ENCODE results near the gene NTSR2. TPM values are rescaled to one million over a fixed set of nuclear protein-coding genes. Genes with fewer than 3 reads are reported as not detected.

Gene NTSR2
- total and polyA plus RNA-seq, 10 of the 15 experiments (the other 5 are each of a cell fraction or from before 2014, with no cell fraction given): not detected

- no peaks in the 10 kb centered on the region; the same call in 2 of the 3 replicates for H3K9me3 ChIP-seq (replicated peaks; ENCODE audit: control insufficient read depth, insufficient read depth, low read length)
- RAD21 ChIA-PET (ENCODE audit: unreplicated experiment): no interaction called here
- BruUV-seq (replicated peaks): no TSS peak
- SMC1A ChIA-PET (ENCODE audit: uncharacterized antibody, unreplicated experiment): no interaction called here
- H3K27me3 ChIP-seq (replicated peaks in 1 of 2; ENCODE audit: control insufficient read depth in 2 of 2, insufficient read depth in 2 of 2, low read length in 1 of 2): no peaks in the 10 kb centered on the region; a peak in 2 of 4 replicates
- no peak overlapping the region for H3K4me3 ChIP-seq
- 34% methylated on average over 16 of the region's 16 CpGs for WGBS (ENCODE audit: insufficient coverage, insufficient replicate concordance, low lambda C conversion rate, missing lambda C conversion rate)
- in situ Hi-C loops (cut with MboI): no loop called here
- intact Hi-C loops (cut with micrococcal nuclease; ENCODE audit: unreplicated experiment): no loop called here
- no peak overlapping the region for H2AFZ ChIP-seq (ENCODE audit: control insufficient read depth, low read depth, low read length)
- CTCF ChIA-PET: no interaction called here
- H3K9ac ChIP-seq (ENCODE audit: control insufficient read depth, insufficient read depth, low read length): no peak overlapping the region
- no peaks in the 10 kb centered on the region for H3K4me1 ChIP-seq (ENCODE audit: control insufficient read depth, insufficient read depth, low read length)
- H3K4me2 ChIP-seq (ENCODE audit: control insufficient read depth, insufficient read depth): no peak overlapping the region
- no peaks in the 10 kb centered on the region for H4K20me1 ChIP-seq (ENCODE audit: control insufficient read depth, insufficient read depth)
- H3K27ac ChIP-seq (ENCODE audit: control insufficient read depth, insufficient read depth): no peak overlapping the region
- no peak for FAIRE-seq
- no peak for DNase-seq (ENCODE audit: low read depth, low spot score)
- ATAC-seq: no peak
- TF ChIP-seq IKZF2 (IDR thresholded peaks at IDR 0.05) (no peak), SP1 (IDR thresholded peaks at IDR 0.05; ENCODE audit: low read depth, low read length) (no peak), FOXK2 (IDR thresholded peaks at IDR 0.05) (no peak), ESRRA (IDR thresholded peaks at IDR 0.05; ENCODE audit: low read length) (no peak), SREBF2 (IDR thresholded peaks at IDR 0.05; ENCODE audit: low read length) (no peak), SMAD1 (IDR thresholded peaks at IDR 0.05; ENCODE audit: low read depth, partially characterized antibody) (no peak), TARDBP (IDR thresholded peaks at IDR 0.05; ENCODE audit: borderline replicate concordance) (no peak), NFIC (IDR thresholded peaks at IDR 0.05; ENCODE audit: low read depth, low read length) (no peak), DPF2 (IDR thresholded peaks at IDR 0.05) (no peak), ZBTB11 (CRISPR knock-in tag; IDR thresholded peaks at IDR 0.05) (no peak), NBN (IDR thresholded peaks at IDR 0.05) (no peak), SIX5 (IDR thresholded peaks at IDR 0.05; ENCODE audit: low read depth, low read length, severe bottlenecking) (no peak), JUNB (IDR thresholded peaks at IDR 0.05) (no peak), SRF (IDR thresholded peaks at IDR 0.05; ENCODE audit: low read depth in 2 of 2, low read length in 2 of 2) (no peak), YY1 (IDR thresholded peaks at IDR 0.05; ENCODE audit: low read depth, low read length) (no peak), SMC3 (IDR thresholded peaks at IDR 0.05; ENCODE audit: borderline replicate concordance, low read length) (no peak), ELK1 (IDR thresholded peaks at IDR 0.05; ENCODE audit: low read depth, low read length) (no peak), IKZF1 (conservative IDR thresholded peaks at IDR 0.05) (no peak), RB1 (IDR thresholded peaks at IDR 0.05; ENCODE audit: borderline replicate concordance) (no peak)
- POLR2A ChIA-PET: no interaction called here
- no peaks in the 10 kb centered on the region for H3K36me3 ChIP-seq (ENCODE audit: control insufficient read depth in 2 of 2, insufficient read depth in 2 of 2, low read length in 1 of 2)
- no peaks in the 10 kb centered on the region for H3K79me2 ChIP-seq (ENCODE audit: control insufficient read depth, insufficient read depth, low read length)
Measured at GRCh38 chr2:11667866-11668637, 1.9 kb downstream of the NTSR2 start.
